ENCODE results near the gene MAP2K5.

- TF ChIP-seq YY1 (IDR thresholded peaks at IDR 0.05; ENCODE audit: low read depth) = no peak
- TF ChIP-seq TAF1 (IDR thresholded peaks at IDR 0.05; ENCODE audit: low read depth) = no peak
- no peak for TF ChIP-seq MAX (IDR thresholded peaks at IDR 0.05)
- TF ChIP-seq, protein P1, sequence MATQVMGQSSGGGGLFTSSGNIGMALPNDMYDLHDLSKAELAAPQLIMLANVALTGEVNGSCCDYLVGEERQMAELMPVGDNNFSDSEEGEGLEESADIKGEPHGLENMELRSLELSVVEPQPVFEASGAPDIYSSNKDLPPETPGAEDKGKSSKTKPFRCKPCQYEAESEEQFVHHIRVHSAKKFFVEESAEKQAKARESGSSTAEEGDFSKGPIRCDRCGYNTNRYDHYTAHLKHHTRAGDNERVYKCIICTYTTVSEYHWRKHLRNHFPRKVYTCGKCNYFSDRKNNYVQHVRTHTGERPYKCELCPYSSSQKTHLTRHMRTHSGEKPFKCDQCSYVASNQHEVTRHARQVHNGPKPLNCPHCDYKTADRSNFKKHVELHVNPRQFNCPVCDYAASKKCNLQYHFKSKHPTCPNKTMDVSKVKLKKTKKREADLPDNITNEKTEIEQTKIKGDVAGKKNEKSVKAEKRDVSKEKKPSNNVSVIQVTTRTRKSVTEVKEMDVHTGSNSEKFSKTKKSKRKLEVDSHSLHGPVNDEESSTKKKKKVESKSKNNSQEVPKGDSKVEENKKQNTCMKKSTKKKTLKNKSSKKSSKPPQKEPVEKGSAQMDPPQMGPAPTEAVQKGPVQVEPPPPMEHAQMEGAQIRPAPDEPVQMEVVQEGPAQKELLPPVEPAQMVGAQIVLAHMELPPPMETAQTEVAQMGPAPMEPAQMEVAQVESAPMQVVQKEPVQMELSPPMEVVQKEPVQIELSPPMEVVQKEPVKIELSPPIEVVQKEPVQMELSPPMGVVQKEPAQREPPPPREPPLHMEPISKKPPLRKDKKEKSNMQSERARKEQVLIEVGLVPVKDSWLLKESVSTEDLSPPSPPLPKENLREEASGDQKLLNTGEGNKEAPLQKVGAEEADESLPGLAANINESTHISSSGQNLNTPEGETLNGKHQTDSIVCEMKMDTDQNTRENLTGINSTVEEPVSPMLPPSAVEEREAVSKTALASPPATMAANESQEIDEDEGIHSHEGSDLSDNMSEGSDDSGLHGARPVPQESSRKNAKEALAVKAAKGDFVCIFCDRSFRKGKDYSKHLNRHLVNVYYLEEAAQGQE (IDR thresholded peaks at IDR 0.05; ENCODE audit: low read depth) = no peak
Measured at GRCh38 chr15:67732164-67732563, 189.7 kb downstream of the MAP2K5 start.
